ENCODE results near the gene NR0B2. TPM values are rescaled to one million over a fixed set of nuclear protein-coding genes. Genes with fewer than 3 reads are reported as not detected.

Gene NR0B2
- total and polyA plus RNA-seq, 10 of the 15 experiments (the other 5 are each of a cell fraction or from before 2014, with no cell fraction given): not detected

DNA sequence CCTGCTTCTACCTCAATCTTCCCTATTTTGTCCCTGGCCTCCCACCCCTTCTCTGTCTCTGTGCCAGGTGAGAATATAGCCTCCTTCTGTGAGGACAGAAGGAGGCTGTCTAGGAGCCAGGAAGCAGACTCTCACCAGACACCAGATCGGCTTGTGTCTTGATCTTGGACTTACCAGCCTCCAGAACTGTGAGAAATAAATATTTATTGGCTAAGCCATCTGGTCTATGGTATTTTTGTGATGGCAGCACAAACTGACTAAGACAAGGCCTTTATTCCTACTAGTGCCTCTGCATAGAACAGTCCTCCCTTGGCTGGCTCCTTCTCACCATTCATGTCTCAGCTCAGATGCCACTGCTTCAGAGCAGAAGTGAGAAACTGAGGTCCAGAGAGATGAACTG, 25.5 kb downstream of the NR0B2 start (continued):
- no peak for TF ChIP-seq RUNX3 (IDR thresholded peaks at IDR 0.05; ENCODE audit: low read length)
- no peak for TF ChIP-seq NR2C1 (IDR thresholded peaks at IDR 0.05)
- TF ChIP-seq CREB1 (IDR thresholded peaks at IDR 0.05; ENCODE audit: low read depth): no peak
- no peak for TF ChIP-seq SIX5 (IDR thresholded peaks at IDR 0.05; ENCODE audit: low read depth, low read length, severe bottlenecking)
- TF ChIP-seq, protein P1, sequence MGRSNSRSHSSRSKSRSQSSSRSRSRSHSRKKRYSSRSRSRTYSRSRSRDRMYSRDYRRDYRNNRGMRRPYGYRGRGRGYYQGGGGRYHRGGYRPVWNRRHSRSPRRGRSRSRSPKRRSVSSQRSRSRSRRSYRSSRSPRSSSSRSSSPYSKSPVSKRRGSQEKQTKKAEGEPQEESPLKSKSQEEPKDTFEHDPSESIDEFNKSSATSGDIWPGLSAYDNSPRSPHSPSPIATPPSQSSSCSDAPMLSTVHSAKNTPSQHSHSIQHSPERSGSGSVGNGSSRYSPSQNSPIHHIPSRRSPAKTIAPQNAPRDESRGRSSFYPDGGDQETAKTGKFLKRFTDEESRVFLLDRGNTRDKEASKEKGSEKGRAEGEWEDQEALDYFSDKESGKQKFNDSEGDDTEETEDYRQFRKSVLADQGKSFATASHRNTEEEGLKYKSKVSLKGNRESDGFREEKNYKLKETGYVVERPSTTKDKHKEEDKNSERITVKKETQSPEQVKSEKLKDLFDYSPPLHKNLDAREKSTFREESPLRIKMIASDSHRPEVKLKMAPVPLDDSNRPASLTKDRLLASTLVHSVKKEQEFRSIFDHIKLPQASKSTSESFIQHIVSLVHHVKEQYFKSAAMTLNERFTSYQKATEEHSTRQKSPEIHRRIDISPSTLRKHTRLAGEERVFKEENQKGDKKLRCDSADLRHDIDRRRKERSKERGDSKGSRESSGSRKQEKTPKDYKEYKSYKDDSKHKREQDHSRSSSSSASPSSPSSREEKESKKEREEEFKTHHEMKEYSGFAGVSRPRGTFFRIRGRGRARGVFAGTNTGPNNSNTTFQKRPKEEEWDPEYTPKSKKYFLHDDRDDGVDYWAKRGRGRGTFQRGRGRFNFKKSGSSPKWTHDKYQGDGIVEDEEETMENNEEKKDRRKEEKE (IDR thresholded peaks at IDR 0.05): no peak
- no peak for TF ChIP-seq NFIC (IDR thresholded peaks at IDR 0.05; ENCODE audit: low read depth, low read length)

DNA sequence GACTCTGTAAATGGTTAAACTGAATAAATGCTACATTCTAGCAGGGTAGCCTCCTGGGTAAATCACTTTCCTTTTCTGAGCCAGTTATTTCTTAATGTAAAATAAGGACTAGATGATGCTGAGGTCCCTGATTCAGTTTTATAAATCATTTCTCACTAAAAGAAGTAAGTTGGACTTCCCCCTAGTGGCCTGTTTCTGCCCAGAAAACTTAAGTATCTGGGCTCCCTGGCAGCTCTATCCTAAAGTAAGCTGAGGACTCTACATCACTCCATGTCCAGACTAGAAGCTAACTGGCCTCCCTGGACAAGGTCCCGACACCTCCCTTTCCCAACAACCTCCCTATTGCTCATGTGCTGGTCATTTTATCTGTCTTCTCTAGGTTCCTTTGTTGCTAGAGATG, 26.6 kb downstream of the NR0B2 start:
- TF ChIP-seq, protein P2, sequence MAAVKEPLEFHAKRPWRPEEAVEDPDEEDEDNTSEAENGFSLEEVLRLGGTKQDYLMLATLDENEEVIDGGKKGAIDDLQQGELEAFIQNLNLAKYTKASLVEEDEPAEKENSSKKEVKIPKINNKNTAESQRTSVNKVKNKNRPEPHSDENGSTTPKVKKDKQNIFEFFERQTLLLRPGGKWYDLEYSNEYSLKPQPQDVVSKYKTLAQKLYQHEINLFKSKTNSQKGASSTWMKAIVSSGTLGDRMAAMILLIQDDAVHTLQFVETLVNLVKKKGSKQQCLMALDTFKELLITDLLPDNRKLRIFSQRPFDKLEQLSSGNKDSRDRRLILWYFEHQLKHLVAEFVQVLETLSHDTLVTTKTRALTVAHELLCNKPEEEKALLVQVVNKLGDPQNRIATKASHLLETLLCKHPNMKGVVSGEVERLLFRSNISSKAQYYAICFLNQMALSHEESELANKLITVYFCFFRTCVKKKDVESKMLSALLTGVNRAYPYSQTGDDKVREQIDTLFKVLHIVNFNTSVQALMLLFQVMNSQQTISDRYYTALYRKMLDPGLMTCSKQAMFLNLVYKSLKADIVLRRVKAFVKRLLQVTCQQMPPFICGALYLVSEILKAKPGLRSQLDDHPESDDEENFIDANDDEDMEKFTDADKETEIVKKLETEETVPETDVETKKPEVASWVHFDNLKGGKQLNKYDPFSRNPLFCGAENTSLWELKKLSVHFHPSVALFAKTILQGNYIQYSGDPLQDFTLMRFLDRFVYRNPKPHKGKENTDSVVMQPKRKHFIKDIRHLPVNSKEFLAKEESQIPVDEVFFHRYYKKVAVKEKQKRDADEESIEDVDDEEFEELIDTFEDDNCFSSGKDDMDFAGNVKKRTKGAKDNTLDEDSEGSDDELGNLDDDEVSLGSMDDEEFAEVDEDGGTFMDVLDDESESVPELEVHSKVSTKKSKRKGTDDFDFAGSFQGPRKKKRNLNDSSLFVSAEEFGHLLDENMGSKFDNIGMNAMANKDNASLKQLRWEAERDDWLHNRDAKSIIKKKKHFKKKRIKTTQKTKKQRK (IDR thresholded peaks at IDR 0.05; ENCODE audit: low read depth, low read length): no peak
- TF ChIP-seq, protein P3, sequence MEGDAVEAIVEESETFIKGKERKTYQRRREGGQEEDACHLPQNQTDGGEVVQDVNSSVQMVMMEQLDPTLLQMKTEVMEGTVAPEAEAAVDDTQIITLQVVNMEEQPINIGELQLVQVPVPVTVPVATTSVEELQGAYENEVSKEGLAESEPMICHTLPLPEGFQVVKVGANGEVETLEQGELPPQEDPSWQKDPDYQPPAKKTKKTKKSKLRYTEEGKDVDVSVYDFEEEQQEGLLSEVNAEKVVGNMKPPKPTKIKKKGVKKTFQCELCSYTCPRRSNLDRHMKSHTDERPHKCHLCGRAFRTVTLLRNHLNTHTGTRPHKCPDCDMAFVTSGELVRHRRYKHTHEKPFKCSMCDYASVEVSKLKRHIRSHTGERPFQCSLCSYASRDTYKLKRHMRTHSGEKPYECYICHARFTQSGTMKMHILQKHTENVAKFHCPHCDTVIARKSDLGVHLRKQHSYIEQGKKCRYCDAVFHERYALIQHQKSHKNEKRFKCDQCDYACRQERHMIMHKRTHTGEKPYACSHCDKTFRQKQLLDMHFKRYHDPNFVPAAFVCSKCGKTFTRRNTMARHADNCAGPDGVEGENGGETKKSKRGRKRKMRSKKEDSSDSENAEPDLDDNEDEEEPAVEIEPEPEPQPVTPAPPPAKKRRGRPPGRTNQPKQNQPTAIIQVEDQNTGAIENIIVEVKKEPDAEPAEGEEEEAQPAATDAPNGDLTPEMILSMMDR (IDR thresholded peaks at IDR 0.05 in 2 of 3, conservative IDR thresholded peaks at IDR 0.05 in 1 of 3; ENCODE audit: control insufficient read depth in 2 of 3, extremely low read depth in 1 of 3, insufficient read depth in 1 of 3, low read depth in 3 of 3, low read length in 3 of 3): peak; percentile 40 to 51 (median 50)
- FAIRE-seq (no peak), ATAC-seq (no peak), DNase-seq (ENCODE audit: low read depth, low spot score) (no peak)
- Histone ChIP-seq H4K20me1 (ENCODE audit: control insufficient read depth, insufficient read depth) (0 out of 2 replicates have a peak, but pooled peaks cover 3% of the 10 kb centered on the region), H3K79me2 (ENCODE audit: control insufficient read depth, insufficient read depth, low read length) (peaks cover 23% of the 10 kb centered on the region), H3K9me3 (replicated peaks; ENCODE audit: control insufficient read depth, insufficient read depth, low read length) (no peaks in the 10 kb centered on the region), H3K4me1 (ENCODE audit: control insufficient read depth, insufficient read depth, low read length) (peaks cover 9% of the 10 kb centered on the region), H3K36me3 (ENCODE audit: control insufficient read depth in 2 of 2, insufficient read depth in 2 of 2, low read length in 1 of 2) (peaks cover 10 to 13% of the 10 kb centered on the region in 2 experiments), H2AFZ (ENCODE audit: control insufficient read depth, low read depth, low read length) (no peak overlapping the region), H3K4me3 (no peak overlapping the region), H3K27me3 (replicated peaks in 1 of 2; ENCODE audit: control insufficient read depth in 2 of 2, insufficient read depth in 2 of 2, low read length in 1 of 2) (no peaks in the 10 kb centered on the region), H3K4me2 (ENCODE audit: control insufficient read depth, insufficient read depth) (no peak overlapping the region), H3K9ac (ENCODE audit: control insufficient read depth, insufficient read depth, low read length) (no peak overlapping the region), H3K27ac (ENCODE audit: control insufficient read depth, insufficient read depth) (no peak overlapping the region)
- ChIA-PET POLR2A (interaction anchor here (0.6 to 0.9 kb wide), 3 partner anchors 64 to 479 kb away, joined by 4 to 6 read pairs (median 4); no protein-coding TSS in a partner anchor), RAD21 (ENCODE audit: unreplicated experiment) (interaction anchor here (0.6 to 1.9 kb wide), 5 partner anchors 10 to 285 kb away, joined by 3 to 5 read pairs (median 4); no protein-coding TSS in a partner anchor), SMC1A (ENCODE audit: uncharacterized antibody, unreplicated experiment) (interaction anchor here (0.6 to 2.9 kb wide), 7 partner anchors 9 to 77 kb away, joined by 3 to 11 read pairs (median 4); partner anchors contain the start of gene GPATCH3), CTCF (interaction anchor here (0.6 to 4.8 kb wide), 21 partner anchors 8 to 386 kb away, joined by 3 to 31 read pairs (median 4); partner anchors contain the start of gene GPATCH3)
- WGBS (ENCODE audit: insufficient coverage, insufficient replicate concordance, low lambda C conversion rate, missing lambda C conversion rate): 100% methylated on average over 1 of the region's 1 CpG
- no TSS peak for BruUV-seq (replicated peaks)
- intact Hi-C loops (cut with micrococcal nuclease; ENCODE audit: unreplicated experiment): no loop called here
- in situ Hi-C loops (cut with MboI): no loop called here
